Left forelimb (tissue), 1 donor: ENCODE data around the gene RAD50.

Experiments
- DNase-seq: peaks from one replicate; pipeline ENCODE4 v3.0.0-alpha.2; 2018; ENCODE audit warnings: low spot score

Gene RAD50

DNA sequence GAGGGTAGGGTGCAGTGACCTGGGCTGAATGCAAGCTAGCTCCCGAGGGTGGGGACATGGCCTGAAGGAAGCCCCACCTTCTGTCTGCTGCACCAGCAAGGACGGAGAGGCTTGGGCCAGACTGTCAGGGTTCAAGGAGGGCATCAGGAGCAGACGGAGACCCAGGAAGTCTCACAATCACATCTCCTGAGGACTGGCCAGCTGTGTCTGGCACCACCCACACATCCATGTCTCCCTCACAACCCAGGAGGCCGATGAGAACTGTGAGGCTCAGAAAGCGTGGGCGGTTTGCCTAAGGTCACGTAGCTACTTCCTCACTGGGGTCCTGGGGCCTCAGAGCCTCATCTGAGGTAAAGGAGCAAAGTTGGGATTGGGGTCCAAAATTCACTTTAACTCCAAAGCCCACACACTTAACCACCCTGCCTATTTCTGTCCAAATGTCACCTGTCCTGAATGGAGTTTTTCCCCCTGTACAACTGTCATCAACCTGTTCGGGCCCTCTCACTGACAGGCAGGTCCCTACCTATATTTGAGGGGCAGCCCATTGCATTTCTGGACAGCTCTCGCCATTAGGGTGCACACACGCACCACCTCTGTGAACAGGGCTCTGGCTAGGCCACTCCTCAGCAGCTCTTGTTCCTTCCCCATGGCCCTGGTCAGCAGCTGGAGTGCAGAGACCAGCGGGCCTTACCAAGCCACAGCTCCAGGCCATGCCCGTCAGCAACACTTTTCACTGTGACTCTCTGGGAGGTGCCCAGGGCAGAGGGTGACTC is 104.6 kb downstream of the RAD50 start:
- DNase-seq: no peak

DNA sequence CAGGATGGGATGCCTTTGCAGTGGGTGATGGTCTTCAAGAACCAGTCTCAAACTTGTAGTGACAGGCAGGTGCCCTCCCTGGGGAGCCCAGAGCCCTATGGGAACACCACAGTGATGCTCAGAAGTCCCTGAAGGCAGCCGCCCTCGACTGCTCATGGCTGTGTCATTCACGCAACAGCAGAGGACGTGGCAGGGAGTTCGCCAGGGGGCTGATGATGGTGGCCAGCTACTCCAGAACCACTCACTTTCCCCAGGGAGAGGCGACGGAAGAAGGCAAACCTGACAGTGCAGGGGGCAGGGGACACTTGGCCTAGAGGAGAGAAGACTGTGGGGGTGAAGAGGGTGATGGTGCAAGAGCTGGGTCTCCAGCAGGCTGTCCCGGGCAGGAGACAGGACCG is 105.2 kb downstream of the RAD50 start:
- no peak for DNase-seq

DNA sequence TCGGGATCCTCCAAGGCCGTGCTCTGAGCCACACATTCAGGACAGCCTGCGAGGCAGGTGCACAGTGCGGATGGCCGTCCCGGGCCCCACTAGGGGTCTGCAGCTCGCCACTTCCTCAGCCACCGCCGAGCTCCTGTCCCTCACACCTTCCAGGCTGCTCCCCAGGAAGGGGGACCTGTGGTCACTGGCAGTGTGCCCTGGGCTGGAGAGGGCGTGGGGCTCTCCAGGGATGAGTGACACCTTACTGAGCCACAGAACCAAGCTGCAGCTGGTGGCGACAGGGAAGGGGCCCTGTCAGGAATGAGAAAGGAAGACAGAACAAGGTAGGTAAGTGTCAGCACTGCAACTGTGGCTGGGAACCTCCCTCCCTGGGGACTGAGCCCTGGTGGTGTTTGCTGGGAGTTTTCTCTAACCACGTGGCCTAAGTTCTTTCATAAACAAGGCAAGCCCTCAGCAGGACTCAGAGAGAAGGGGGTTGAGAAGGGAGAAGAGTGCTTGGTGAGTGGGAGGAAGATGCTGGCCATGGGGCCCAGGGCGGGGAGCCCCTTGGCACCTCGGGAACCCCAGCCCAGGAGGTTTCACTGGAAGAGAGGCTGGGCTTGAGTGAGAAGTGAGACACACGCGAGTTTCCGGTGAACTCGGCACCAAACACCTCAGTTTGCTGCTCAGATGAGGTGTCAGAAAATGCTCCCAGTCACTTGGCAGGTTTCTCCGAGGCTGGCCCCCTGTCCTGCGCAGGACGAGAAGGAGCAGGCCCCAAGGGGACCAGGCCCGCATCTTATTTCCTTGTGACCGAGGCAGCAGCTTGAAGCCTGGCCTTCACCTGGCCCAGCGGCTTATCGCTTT is 106.4 kb downstream of the RAD50 start:
- no peak for DNase-seq

DNA sequence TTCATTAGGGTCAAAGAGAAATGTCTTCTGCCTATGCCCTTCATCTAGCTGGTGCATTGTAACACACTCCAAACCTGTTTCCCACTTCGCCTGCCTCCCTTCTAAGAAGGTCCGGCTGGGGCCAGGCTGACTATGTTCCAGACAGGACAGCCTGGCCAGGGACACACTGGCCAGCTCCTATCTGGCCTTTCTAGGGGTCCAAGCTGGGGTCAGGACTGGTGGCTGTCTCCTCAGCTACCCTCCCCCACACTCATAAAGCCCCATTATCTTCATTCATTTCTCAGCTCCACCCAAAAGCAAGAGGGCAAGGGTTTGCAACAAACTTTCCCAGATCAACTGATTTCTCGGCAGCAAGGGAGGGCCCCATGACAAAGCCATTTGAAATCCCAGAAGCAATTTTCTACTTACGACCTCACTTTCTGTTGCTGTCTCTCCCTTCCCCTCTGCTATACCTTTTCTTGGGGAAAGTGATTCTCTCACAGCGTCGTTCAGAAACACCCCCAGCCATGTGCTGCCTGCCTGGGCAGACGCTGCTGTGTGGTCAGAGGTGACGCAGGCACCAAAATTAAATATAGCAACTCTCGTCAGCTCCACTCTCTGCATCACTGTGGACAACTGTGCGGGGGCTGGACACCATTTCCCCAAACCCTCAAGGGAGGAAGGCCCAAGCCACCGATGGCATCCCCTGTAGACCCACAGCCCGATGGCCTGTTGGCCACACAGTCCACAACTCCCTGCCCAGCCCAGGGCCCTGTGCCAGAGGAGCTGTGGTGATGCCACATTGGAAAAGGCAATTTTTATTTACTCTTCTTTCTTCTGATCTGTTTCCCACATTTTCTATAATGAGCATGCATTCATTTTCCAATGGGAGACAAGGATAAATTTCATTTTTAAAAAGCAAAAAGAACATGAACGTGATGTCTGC is 107.3 kb downstream of the RAD50 start:
- no peak for DNase-seq

DNA sequence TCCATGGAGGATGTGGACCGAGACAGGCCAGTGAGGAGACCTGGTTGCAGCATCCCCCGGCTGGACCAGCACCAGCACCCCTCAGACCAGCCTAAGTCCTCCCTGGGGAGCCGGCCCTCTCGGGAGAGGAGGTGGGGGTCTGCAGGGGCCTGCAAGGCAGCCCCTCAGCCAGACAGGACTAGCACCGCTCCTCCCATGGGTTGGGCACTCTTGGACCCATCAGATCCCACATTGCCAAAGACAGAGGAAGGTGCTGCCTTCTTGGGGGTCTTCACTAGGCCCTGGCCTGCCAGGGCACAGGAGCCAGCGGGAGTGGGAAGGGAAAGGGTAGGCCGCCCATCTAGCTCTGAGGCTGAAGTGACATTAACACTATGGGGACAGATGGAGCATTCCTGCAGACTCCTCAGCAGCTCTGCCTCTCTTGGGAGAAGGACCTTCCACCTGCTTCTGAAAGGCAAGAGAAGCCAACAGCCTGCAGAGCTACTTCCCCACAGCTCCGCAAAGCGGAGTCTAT is 108.0 kb downstream of the RAD50 start:
- no peak for DNase-seq

DNA sequence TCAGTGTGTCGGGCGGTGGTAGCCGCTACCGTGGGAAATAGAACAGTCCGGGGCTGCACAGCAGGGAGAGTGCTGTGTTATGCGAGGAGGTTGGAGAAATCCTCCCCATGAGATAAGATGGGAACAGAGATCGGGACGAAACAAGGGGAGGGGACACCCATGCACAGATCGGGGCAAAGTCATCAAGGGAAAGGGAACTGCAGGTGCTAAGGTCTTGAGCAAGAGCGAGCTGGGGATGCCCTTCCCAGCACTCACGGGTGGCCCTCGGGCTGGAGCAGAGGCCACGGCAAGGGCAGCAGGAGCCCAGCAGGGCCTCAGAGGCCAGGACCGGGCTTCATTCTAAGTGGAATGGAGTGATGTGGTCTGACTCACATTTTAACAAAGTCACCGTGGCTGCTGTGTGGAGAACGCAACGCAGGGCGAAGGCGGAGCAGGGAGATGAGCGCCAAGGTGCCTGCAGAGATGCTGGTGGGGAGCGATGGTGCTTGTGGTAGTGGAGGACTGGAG is 108.8 kb downstream of the RAD50 start:
- no peak for DNase-seq

DNA sequence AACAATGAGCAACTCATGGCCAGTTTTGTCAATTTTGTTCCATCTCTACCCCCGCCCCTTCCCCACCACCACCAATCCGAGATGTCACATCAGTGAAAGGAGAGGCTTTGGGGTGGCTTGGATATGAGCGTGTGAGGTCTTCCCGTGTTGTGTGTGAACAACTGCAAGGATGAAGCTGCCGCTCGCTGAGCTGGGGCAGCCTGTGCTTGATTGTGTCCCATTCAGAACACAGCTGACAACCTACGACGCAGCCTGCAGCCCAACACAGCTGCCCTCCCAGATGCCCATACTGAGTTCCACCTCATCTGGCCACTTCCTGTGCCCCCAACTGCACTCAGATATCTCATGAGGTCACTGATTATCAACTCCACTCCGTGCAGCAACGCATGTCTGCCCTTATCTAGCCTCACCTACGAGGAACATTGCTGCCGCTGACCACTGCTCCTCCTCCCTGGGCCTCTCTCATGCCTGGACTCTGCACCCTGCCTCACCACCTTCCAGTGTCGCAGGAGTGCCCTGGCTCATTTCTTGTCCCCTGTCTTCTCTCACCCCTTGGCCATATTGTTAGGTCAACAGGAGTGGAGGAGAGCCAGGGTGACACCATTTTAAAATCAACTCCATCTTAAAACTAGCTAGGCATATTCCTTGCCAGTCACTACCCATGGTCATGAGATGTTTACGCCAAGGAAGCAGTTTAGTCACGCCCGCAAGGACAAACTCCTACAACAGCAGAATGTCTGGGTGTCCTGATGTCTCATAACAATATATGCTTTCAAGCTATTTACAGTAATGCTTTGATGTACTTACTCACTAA is 109.7 kb downstream of the RAD50 start:
- no peak for DNase-seq

DNA sequence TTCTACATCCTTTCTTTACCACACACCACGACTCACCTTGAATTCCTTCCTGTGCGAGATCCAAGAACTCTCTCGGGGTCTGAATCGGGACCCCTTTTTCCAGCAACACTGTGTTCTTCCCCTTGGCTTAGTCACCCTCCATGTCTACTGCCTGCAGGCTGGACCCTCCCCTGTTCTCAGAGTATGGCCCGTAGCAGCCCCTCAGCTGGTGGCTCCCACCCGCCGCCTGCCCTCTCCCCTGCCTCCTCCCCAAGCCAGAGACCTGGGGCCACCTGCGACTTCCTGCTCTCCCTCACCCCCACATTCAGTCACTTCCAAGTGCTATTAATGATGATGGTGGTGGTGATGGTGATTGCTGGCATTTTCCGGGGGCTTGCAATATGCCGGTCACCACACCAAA is 110.5 kb downstream of the RAD50 start:
- no peak for DNase-seq

DNA sequence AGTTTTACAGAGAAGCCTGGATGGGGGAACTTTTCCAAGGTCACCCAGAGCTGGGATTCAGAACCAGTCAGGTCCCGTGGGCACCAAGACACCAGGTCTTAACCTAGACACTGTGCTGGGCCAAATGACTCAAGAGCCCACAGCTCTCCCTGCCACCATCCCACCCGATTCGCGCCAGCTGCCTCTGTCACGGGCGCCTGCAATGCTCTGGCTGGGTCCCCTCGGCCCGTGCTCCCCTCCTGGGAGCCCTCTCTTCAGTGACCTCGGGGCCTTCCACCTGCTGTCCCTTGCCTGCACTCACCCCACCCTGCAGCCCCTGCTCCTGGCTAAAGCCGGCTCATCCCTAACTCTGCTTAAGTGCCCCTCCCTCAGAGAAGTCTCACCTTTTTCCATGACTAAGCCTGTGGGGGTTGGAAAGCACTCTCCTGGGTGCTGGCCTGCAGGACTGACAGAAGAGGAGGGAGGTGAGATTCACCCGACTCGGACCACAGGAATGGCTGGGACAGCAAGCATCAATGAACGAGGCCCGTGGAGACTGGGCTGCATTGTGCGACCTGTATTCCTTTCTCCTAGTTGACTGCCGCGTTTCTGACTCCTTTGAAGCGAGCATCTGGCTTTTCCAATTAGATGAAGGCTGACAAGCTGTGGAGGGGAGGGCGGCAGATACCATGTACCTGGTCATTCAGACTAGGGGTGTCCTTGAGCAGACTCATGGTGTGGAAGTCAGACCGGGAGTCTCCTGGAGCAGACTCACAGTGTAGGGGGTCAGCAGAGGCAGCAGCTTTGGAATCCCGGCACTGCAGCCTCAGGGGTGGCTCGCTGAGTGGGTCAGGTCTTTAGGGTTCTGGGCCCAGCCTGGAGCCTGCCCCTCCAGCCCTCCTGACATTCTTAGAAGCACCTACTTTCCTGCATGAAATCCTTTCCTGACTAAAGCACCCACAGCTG is 111.3 kb downstream of the RAD50 start:
- DNase-seq: no peak

DNA sequence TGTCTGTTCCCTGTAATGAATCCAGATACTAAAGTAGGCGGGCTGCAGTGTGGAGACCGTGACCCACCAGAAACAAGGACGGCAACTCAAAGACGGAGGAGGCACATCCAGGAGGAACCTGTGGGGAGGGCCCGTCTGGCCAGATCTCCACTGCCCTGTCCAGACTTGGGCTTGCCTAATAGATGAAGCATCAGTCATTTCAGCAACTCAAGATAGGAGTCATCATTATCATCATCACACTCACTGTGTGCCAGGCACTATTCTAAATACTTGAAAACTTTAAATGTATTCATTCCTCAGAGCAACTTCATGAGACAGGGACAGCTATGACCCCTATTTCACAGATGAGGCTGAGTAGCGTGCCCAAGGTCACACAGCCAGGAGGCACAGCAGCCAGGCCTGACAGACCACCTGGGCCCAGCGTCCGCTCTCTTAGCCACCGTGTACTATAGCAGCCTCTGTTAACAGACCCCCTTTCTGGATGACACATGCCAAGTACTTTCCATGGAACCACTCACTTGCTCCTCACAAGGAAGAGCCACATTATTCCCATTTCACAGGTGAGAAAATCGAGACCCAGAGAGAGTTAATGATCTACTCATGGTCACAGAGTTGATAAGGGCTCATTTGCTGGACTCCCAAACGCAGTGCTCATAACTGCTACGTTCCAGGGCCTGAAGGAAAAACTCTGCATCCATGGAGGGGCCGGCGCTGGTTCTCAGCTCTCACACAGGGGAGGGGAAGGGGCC is 112.1 kb downstream of the RAD50 start:
- no peak for DNase-seq

DNA sequence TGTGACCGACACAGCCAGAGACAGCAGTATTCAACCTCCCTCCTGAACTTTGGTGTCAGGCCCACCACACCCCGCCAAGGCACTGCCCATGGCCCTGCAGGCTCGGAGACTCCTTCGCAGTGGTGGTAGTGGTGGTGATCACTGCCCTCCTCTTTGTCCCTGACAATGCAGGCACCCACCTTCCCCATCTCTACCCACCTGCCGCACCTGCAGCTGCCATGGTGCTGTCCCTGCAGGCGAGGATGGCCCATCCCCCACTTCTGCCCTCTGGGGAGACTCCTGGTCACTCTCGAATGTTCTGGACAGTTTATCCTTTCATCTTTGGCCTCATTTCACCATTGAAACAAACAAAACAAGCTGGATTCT is 112.7 kb downstream of the RAD50 start:
- DNase-seq: no peak

DNA sequence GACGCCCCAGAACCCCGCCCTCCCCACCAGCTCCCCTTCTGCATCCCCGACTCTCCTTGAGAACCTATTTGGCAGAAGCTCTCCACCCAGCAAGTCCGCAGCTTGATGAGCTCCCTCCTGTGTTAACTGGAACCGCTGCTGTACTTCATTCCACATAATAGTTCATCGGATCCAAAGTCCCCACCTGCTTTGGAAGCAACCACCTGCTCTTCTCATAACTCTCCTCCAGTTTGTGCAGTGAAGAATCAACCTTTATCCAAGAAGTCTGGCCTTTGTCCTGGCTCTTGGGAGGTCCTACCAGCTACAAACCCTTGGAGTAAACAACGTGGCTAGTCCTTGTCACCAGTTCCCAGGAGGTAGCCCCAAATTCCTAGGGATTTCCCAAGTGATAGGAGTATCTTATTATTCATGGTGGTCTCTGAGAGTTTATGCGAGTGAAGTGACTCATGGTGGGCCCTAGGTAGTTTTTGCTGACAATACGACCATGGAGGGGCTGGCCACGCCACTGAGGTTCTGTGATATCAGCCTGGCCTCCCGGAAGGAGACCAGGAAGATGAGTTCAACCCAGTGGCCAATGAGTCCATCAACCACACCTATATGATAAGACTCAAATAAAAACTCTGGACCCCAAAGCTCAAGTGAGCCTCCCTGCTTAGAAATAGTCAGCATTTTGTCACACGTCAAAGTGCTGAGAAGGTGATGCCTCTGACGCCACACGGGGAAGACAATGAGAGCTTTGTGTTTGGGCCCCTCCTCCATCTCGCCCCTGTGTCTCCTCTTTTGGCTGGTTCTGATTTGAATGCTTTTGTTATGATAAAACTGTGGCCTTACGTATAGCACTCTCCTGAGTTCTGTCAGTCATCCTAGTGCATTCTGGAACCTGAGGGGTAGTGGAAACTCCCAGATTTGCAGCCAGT is 113.4 kb downstream of the RAD50 start:
- DNase-seq: no peak

DNA sequence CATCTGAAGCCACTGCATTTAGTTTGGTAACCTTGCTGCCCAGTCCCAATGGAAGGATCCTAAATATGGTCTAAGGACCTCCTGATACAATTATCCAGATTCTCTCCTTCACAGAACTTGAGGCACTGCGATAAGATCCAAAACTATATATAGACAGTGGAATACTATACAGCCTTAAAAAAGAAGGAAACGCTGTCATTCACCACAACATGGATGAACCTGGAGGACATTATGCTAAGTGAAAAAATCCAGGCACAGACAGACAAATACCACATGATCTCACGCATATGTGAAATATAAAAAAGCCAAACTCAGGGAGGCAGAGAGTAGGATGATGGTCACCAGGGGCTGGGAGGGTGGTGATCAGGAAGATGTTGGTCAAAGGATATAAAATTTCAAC is 114.2 kb downstream of the RAD50 start:
- no peak for DNase-seq

DNA sequence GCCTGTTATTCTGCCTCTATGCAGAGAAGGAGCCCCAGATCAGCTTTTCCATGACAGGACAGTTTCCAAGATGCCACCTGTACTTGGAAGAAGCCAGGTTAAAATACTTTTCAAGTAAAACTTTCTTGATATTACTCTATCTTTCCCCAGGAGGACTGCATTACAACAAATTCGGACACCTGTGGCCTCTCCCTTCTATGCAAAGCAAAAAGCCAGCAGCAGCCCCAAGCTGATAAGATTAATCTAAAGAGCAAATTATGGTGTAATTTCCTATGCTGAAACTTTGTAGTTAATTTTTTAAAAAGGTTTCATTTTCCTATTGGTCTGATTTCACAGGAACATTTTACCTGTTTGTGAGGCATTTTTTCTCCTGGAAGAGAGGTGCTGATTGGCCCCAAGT is 116.7 kb downstream of the RAD50 start:
- no peak for DNase-seq

DNA sequence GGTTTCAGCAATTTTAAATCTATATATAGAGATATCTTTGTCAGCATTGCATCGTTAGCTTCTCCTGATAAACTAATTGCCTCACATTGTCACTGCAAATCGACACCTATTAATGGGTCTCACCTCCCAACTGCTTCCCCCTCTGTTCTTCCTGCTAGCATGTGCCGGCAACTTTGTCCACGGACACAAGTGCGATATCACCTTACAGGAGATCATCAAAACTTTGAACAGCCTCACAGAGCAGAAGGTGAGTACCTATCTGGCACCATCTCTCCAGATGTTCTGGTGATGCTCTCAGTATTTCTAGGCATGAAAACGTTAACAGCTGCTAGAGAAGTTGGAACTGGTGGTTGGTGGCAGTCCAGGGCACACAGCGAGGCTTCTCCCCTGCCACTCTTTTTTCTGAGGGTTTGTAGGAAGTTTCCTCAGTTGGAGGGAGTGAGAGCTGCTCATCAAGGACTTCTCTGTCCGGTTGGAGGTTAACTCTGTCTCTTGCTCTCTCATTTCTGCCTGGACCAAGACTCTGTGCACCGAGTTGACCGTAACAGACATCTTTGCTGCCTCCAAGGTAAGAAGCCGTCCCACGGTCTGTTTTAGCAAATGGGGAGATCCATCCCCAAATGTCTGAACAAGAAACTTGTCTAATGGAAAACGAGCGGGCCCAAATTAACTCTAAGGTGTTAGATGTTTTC is 117.3 kb downstream of the RAD50 start, which contains the start of gene IL4:
Gene IL4 (plus strand): TSS at position 51 of the 692 bp plus-strand sequence. CDS start 62 bp downstream, at position 113.
- no peak for DNase-seq

DNA sequence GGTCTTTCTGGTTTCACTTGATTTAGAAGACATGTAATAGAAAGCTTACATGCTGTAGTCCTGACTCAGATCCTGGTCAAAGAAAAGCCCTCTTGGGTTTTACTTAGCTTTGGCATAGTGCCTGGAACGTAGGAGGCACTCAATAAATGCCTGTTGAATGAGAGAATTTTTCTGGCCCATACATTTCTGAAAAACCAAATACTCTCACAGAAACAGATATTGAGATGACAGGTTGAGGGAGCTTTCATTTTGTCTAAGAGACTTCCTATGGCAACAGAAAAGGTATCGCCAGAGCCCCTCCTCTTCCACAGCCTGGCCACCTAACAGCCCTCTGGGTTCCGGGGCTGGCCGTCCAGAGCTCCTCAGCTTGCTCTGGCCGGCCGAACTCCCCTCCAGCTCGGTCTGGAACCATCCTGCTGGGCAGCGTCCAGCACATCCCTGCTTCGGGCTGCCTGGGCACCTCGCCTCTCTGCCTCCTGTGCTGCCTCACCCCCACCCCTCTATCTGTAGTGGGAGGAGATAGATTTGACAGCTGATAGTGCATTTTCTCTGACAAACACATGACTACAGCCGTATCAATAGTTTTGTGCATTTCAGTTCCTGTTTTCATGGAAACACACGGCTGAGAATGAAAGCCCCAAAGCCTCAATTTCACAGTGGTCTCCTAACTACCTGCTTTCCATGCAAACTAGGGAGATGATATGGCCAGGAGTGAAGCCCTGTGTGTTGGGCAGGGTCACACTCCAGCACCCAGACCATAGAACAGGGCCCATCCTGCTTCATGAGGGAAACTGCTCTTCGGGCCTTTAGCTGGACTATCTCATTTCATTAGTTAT is 118.1 kb downstream of the RAD50 start:
- DNase-seq: no peak
